Measurements from ENCODE around the gene RNF214.
A peak's percentile ranks its signal among the peaks of the same experiment; 100 is the strongest.
"Not testable (repeated sequence)": the region's sequence is repeated elsewhere in the genome, so short reads cannot be mapped to it uniquely, and the experiment has no call there.

RNF214 gene

DNA sequence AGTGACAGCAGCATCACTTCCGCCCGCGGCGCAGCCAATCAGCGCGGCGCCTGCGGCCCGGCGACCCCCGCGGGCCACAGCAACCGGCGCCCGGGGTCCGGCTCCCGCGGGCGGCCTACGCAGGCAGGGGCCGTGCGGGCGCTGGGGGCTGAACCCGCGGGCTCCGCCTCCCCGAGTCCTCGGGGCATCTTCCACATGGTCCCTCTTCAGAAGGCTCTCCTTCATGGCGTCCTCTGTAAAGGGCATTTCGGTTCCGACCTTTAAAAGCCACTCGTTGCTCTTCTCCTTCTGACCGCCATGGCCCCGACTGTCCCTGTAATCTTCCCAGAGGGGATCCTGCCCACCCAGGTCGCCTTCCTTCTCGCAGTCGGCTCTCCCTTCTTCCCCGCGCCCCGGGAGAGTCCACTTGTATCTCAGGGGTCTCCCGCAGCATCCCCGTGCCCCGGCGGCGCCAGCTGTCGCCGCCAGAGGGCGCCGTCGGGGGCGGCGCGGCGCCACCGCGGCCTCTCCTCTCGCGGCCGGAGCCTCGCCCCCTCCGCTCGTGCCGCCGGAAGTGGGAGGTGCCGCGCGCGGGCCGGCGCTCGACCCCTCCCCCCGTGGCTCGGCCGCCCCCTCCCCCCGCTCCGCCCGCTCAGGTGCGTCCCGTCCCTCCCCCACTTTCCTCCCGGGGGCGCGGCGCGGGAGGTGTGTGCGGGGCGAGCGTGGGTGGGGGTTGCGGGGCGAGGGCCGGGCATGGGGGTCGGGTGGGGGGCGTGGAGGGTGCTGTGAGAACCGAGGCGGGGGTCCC, at the start of gene RNF214:
TSS of gene RNF214 (plus strand) at position 580 of the 787 bp plus-strand sequence. CDS start 1,602 bp downstream, outside the sequence.
- DNase-seq (ENCODE audit: low read depth) = peak; percentile 51

DNA sequence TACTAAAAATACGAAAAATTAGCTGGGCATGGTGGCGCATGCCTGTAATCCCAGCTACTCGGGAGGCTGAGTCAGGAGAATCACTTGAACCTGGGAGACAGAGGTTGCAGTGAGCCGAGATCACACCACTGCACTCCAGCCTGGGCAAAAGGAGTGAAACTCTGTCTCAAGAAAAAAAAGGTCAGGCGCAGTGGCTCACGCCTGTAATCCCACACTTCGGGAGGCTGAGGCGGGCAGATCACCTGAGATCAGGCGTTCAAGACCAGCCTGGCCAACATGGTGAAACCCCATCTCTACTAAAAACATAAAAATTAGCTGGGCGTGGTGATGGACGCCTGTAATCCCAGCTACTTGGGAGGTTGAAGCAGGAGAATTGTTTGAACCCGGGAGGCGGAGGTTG, 49.3 kb upstream of the RNF214 start:
- not testable (repeated sequence) for DNase-seq (ENCODE audit: low read depth)

DNA sequence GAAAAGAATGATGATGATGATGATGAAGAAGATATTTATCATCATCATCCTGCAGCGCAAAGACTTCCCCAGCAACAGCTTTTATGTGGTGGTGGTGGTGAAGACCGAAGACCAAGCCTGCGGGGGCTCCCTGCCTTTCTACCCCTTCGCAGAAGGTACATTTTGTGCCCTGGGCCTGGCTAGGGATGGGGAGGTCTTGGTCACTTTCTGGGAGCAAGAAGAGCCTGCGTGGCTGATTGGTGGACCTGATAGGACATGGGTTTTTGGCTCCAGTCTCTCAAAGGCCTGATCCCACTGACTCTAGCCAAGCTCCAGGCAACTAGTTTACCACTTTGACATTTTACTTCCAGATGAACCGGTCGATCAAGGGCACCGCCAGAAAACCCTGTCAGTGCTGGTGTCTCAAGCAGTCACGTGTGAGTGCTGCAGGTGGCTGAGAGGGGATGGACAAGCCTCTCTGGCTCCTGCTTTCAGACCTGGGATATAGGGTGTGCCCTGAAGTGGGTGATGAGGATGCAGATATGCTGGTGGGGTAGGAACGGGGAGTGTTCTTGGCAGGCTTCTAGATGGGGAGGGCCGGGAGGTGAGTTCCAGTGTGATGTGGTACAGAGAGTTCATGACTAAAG, 48.6 kb upstream of the RNF214 start:
- no peak for DNase-seq (ENCODE audit: low read depth)

DNA sequence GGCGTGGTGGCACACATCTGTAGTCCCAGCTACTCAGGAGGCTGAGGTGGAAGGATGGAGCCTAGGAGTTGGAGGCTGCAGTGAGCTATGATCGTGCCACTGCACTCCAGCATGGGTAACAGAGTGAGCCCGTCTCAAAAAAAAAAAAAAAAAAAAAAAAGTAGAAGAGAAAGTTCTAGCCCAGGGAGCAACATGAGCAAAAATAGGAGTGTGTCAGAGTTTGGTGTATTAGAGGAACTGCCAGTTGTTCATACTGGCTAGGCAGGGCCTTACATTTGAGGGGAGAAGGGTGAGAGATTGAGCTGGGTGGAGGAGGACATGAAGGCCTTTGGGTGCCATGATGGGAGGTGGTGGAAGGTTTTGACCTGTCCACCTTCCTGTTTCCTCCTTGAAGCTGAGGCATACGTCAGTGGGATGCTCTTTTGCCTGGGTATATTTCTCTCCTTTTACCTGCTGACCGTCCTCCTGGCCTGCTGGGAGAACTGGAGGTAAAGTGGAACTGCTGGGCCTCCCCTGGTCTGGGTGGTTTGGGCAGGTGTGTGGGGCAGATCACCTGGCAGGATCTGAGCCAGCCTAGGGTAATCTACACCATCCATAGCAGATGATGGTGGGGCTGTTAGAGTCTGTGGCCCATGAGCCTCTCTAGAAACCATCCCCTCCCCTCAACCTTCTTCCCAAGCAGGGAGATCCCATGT, 46.6 kb upstream of the RNF214 start:
- DNase-seq (ENCODE audit: low read depth) = no peak

DNA sequence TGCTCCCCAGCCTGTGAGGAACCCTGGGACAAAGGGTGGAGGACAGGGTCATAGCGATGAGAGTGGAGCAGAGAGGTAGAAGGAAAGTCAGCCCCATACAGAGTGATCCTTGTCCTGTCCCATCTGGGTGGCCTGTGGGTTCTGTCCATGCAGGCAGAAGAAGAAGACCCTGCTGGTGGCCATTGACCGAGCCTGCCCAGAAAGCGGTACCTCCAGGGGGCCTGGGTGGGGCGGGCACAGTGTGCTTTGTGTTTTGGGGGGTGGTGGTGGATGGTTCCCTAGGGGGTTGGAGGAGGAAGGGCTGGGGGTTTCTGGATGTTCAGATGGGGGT, 46.1 kb upstream of the RNF214 start:
- no peak for DNase-seq (ENCODE audit: low read depth)

DNA sequence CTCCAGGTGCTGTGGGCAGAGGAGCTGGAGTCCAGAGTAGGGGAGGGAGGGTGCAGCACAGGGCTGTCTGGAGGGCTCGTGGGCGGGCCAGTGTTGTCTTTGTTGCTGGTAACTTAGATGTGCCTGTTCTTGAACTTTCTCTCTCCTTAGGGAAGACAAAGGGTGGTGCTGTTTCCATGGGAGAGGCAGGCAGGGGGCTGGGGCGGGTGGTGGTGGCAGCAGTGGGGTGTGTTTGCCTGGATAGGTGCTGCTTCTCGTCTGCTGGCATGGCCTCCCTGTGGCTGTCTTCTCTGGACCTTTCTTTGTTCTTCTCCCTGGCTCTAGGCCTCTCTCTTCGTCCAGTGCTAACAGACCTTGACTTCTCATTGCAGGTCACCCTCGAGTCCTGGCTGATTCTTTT, 45.5 kb upstream of the RNF214 start:
- DNase-seq (ENCODE audit: low read depth) = no peak

DNA sequence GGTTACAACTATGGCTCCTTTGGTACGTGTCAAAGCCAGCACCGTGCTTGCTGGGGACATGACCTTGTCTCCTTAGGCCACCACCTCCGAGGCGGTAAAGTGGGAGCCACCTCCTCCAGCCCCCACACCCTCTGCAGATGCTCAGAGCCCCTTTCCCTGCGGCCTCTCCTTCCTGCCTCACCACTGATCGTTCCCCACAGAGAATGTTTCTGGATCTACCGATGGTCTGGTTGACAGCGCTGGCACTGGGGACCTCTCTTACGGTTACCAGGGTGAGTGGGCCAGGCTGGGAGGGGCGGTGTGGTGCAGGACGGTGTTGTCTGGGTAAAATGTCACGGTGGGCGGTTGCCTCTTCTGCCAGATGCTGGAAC, 45.1 kb upstream of the RNF214 start:
- no peak for DNase-seq (ENCODE audit: low read depth)

DNA sequence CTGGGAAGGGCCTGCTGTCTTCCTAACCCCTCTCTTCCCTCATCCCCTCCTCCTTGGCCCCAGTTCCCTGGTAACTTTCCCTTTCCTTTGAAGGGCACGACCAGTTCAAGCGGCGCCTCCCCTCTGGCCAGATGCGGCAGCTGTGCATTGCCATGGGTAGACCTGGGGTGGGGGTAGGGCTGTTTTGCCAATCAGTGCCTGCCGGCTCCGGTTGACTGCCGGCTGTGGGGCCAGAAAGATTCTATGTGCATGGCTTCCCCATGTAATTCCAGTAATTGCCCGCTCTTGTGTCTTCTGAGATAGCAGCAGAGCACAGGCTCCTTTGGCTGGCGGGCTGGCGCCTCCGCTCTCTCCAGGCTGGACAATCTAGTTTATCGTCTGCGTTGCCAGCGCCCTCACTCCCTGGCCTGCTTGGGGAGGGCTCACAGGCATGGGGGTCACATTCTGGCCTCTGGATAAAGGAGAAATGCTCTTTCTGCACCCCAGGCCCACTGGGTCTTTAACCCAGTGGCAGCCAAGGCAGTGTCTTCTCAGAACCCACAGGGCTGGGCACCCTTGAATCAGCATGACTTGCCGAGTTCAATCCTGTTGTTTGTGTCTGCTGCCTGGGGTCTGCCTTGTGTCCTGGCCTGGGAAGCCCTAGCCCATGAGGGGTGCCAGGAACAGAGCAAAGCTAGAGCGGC, 44.5 kb upstream of the RNF214 start:
- DNase-seq (ENCODE audit: low read depth) = no peak

DNA sequence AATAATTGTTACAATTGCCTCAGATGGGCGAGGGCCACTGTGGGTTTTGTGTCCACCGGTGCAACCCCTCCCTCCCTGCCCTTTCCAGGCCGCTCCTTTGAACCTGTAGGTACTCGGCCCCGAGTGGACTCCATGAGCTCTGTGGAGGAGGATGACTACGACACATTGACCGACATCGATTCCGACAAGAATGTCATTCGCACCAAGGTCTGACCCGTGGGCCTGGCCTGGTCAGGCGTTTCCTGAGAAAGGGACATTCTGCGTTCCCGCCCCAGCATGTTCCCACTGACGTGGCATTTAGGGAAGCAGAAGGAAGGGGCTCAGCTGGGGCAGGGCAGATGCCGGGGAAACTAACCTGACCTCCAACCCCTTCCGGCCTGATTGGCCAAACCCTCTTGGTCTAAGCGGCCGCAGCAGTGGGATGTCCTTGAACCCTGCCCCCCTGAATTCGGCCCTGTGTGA, 43.8 kb upstream of the RNF214 start:
- DNase-seq (ENCODE audit: low read depth) = no peak

DNA sequence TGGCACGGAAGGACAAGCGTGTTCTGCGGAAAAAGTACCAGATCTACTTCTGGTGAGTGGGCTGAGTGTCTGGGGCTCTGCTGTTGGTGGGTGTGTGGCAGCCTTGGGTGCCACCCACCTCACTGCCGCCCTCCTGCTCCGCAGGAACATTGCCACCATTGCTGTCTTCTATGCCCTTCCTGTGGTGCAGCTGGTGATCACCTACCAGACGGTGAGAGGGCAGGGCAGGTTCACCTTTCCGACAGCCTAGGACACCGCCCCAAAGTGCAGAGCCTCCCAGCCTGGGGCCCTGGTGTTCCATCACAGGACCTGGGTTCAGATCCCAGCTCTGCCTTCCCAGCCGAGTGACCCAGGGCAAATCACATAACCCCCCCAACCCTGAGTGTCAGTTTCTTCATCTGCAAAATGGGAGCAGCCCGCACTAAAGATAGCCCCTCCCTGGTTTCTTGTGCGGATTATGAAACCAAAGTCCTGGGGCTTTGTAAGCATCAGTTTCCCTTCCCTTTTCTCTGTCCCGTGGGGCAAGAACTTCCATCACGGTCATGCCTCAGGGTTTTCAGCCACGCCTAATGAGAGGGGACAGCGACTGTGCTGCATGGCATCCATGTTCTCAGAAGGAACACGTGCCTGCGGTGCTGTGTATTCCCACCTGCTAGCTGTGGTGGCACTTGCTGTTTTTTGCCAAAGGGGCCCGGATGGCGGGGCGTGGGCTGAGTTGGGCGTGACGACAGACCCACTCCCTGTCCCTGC, 43.1 kb upstream of the RNF214 start:
- no peak for DNase-seq (ENCODE audit: low read depth)

DNA sequence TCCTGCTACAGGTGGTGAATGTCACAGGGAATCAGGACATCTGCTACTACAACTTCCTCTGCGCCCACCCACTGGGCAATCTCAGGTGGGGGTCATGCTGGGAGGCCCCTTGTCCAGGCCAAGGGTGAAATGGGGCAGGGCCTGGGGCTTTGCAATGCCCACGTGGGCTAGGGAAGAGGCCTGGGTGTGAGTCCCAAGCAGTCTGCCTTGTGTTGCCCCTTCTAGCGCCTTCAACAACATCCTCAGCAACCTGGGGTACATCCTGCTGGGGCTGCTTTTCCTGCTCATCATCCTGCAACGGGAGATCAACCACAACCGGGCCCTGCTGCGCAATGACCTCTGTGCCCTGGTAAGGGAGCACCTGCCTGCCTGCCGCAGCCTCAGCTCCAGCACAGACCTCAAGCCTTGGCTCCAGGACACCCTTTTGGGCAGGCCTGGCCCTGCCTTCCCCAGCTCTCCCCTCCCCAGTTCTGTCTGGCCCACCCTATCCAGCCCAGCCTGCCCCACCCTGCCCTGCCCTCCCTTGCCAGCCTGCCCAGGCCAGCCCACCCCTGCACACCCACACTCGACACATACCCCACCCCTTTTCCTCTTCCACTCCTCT, 42.4 kb upstream of the RNF214 start:
- DNase-seq (ENCODE audit: low read depth) = no peak

DNA sequence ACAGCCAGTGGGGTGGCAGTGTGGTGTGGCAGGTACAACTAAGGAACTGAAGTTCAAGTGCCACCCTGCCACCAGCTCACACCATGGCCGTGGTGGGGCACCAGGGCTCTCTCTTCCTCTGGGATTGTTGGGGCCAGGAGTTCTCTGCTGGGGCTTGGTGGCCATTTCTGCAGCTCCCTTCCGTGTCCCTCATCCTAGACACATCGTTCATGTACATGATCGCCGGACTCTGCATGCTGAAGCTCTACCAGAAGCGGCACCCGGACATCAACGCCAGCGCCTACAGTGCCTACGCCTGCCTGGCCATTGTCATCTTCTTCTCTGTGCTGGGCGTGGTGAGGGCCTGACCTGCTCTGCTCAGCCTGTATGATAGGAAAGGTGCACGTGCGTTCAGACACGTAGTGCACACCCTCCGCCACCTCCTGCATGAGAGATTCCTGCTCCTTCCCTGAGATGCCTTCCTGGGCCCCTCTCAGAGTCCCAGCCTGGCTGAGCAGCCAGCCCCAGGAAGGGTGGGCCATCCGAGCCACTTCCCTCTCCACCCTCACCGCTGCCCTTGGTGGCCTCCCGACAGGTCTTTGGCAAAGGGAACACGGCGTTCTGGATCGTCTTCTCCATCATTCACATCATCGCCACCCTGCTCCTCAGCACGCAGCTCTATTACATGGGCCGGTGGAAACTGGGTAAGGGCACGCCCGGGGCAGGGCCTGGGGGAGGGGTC, 40.6 kb upstream of the RNF214 start:
- DNase-seq (ENCODE audit: low read depth) = no peak

DNA sequence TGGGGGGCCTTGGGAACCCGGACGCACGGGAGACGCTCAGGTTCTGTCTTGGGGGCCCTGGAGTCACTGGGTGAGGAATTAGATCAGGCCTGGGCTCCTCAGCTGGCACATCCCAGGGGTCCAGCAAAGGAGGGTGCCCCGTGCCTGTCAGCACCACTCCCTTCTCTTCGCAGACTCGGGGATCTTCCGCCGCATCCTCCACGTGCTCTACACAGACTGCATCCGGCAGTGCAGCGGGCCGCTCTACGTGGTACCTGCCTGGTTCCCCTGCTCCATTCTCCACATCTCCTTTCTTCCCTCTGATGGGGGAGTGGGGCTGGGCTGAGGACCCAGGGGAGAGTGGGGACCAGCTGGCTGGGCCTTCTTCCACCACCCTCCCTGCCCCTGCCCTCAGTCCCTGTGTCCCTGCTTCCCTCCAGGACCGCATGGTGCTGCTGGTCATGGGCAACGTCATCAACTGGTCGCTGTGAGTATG, 40.0 kb upstream of the RNF214 start:
- DNase-seq (ENCODE audit: low read depth) = no peak

DNA sequence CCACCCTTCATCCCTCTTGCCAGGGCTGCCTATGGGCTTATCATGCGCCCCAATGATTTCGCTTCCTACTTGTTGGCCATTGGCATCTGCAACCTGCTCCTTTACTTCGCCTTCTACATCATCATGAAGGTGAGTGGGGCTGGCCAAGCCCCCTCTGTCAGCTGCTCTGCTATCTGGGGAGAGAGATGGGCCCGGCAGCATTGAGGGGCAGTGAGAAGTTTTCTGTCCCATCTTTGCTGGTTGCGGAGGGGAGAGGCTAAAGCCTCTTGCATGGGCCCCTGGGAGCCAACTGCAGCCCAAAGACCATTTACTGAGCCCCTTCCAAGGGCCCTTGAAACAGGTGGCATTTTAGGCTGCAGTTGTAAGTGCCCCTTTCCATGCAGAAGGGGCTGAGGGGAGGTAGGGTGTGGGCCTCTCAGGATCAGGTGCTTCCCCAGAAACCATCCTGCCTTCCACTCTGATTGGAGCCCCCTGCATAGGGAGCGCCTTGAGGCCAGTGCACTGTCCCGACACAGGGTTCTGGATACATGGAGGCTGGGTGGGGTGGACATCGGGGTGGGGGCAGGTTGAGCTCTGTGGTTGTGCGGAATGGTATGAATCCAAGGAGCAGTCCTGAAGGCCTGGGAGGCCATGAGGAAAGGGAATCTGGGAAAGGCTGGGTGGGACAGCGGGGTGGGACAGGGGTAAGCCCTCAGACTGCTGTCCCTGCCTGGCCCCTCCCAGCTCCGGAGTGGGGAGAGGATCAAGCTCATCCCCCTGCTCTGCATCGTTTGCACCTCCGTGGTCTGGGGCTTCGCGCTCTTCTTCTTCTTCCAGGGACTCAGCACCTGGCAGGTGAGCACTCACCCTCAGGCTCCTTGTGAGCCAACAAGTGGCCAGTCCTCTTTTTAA, 39.1 kb upstream of the RNF214 start:
- no peak for DNase-seq (ENCODE audit: low read depth)

DNA sequence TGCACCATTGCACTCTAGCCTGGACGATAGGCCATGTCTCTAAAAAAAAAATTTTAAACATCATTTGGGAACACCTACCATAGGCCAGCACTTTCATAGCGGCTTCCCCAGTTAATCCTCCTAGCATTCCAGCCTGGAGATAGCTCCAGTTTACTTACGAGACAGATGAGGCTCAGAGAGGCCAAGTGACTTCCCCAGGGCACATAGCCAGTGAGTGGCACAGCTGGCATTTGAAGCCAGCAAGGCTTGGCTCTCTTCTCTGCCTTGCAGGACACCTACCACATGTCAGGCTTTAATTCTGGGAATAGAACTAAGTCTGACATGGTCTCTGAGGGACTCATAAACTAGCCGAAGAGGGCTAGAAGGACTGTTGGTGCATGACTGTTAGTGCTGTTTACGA, 38.2 kb upstream of the RNF214 start:
- no peak for DNase-seq (ENCODE audit: low read depth)

DNA sequence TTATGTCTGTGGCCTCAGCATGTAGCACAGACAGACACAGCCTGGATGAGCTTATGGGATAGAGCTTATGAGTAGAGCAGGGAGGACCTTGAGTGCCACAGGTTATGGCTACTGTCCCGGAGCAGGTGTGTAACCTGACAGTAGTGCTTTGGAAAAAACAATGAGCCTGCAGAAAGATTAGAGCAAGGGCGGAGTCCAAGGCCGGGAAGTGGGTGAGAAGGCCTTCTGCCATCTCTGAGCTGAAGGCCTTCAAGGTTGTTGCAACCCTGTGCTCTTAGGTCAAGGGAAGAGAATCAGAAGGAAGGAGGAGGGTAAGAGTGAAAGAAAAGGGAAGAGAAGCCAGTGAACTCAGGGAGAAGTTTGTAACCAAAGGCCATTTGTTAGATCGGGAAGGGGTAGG, 37.2 kb upstream of the RNF214 start:
- DNase-seq (ENCODE audit: low read depth) = no peak

DNA sequence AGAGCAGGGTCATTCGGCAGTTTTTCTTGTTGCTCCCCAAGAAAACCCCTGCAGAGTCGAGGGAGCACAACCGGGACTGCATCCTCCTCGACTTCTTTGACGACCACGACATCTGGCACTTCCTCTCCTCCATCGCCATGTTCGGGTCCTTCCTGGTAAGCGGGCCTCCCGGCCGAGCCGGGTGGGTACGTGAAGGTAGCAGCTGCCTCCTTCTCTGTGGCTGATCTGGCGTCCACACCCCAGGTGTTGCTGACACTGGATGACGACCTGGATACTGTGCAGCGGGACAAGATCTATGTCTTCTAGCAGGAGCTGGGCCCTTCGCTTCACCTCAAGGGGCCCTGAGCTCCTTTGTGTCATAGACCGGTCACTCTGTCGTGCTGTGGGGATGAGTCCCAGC, 36.7 kb upstream of the RNF214 start:
- DNase-seq (ENCODE audit: low read depth) = no peak

DNA sequence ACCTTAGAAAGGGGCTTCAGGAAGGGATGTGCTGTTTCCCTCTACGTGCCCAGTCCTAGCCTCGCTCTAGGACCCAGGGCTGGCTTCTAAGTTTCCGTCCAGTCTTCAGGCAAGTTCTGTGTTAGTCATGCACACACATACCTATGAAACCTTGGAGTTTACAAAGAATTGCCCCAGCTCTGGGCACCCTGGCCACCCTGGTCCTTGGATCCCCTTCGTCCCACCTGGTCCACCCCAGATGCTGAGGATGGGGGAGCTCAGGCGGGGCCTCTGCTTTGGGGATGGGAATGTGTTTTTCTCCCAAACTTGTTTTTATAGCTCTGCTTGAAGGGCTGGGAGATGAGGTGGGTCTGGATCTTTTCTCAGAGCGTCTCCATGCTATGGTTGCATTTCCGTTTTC, 35.5 kb upstream of the RNF214 start:
- DNase-seq (ENCODE audit: low read depth) = no peak

All from stimulated activated CD8-positive, alpha-beta memory T cell treated with anti-CD3 and anti-CD28 coated beads, Interleukin-7, amount 100 ng/mL, for 24 hours (primary cell).